HCT116 (cell line): ENCODE results near the gene NEURL1B. TPM values are rescaled to one million over a fixed set of nuclear protein-coding genes. Genes with fewer than 3 reads are reported as not detected.

Experiments used
- ATAC-seq: fragments of 200-7000 bp; cut with Tn5 transposase; 2 replicates; pipeline ENCODE4 v1.9.1; 2020; ENCODE audit warnings: mild to moderate bottlenecking, moderate library complexity
- BruUV-seq: library from RNA; stranded (reverse); fragments of 400-500 nt; replicated peaks from 2 replicates; lab custom pipeline; 2021; lab: Mats Ljungman, UMichigan
- CTCF ChIA-PET: fragments of 300-600 bp; sonication (Branson Sonifier 250); formaldehyde crosslinking; loops from one replicate; lab custom pipeline; 2021; ENCODE audit warnings: antibody characterized with exemption; lab: Charles Lee
- POLR2A ChIA-PET: fragments of 300-600, 350-600 bp; sonication (Branson Sonifier 250); formaldehyde crosslinking; loops from one replicate; lab custom pipeline; 2021; ENCODE audit warnings: antibody characterized with exemption; lab: Charles Lee
- RAD21 ChIA-PET, 2 experiments: fragments of 300-600 bp; sonication (Branson Sonifier 250); formaldehyde crosslinking; loops; one replicate each; lab custom pipeline; 2023; ENCODE audit warnings: low total read pairs in 2 of 2; ENCODE audit not compliant: uncharacterized antibody in 2 of 2, unreplicated experiment in 2 of 2, low non-redundant PET in 1 of 2; lab: Charles Lee
- DNase-seq: peaks from one replicate; pipeline ENCODE4 v3.0.0-alpha.2; 2010; ENCODE audit warnings: low read depth, low spot score
- H2AFZ ChIP-seq: fragments of 200-600 bp; shearing (Covaris generic), sonication (generic); 2 replicates; pipeline ENCODE4 v1.6.1; 2017; ENCODE audit warnings: low read depth, mixed run types, mixed read lengths, antibody characterized with exemption, low read length; ENCODE audit not compliant: poor library complexity, severe bottlenecking
- H3K27ac ChIP-seq: 2 replicates; pipeline ENCODE4 v1.5.1; 2012; ENCODE audit warnings: low read depth, low read length
- H3K27me3 ChIP-seq: fragments of 200-600 bp; sonication (generic); 2 replicates; pipeline ENCODE4 v1.6.1; 2016; ENCODE audit warnings: mixed run types, low read length, mixed read lengths; ENCODE audit not compliant: insufficient read depth
- H3K36me3 ChIP-seq, 2 experiments: fragments of 200-500 bp in 1 of 2; fragments of 200-600 bp in 1 of 2; sonication (Bioruptor generic) in 1 of 2; sonication (generic) in 1 of 2; 2 replicates each; pipeline versions ENCODE4 v1.5.1 to v1.6.1; 2014 to 2016; ENCODE audit warnings: low read length in 2 of 2, inconsistent platforms in 1 of 2, mixed read lengths in 1 of 2, mixed run types in 1 of 2; ENCODE audit not compliant: insufficient read depth in 2 of 2, control insufficient read depth in 1 of 2
- H3K4me1 ChIP-seq, 2 experiments: fragments of 200-600 bp in 1 of 2; sonication (generic) in 1 of 2; 2 replicates each; pipeline versions ENCODE4 v1.5.1 to v1.6.1; 2012 to 2017; ENCODE audit warnings: low read length in 2 of 2, inconsistent platforms in 1 of 2, mild to moderate bottlenecking in 1 of 2, mixed read lengths in 1 of 2, mixed run types in 1 of 2, moderate library complexity in 1 of 2; ENCODE audit not compliant: insufficient read depth in 2 of 2, control insufficient read depth in 1 of 2
- H3K4me2 ChIP-seq: fragments of 200-600 bp; sonication (generic); 2 replicates; pipeline ENCODE4 v1.6.1; 2017; ENCODE audit warnings: mixed run types, low read length, mixed read lengths
- H3K4me3 ChIP-seq, 2 experiments: fragments of 200-600 bp in 1 of 2; sonication (generic) in 1 of 2; replicated peaks in 1 of 2; 2 replicates each; pipeline ENCODE4 v1.5.1; 2011 to 2016; ENCODE audit warnings: low read length in 2 of 2, control low read depth in 1 of 2, low read depth in 1 of 2, mild to moderate bottlenecking in 1 of 2, mixed read lengths in 1 of 2, mixed run types in 1 of 2
- H3K79me2 ChIP-seq: fragments of 200-600 bp; sonication (generic); 2 replicates; pipeline ENCODE4 v1.6.1; 2017; ENCODE audit warnings: mild to moderate bottlenecking, mixed run types, low read length, moderate library complexity, mixed read lengths; ENCODE audit not compliant: insufficient read depth
- H3K9ac ChIP-seq: fragments of 200-600 bp; sonication (generic); 2 replicates; pipeline ENCODE4 v1.6.1; 2016; ENCODE audit warnings: low read length, mixed read lengths
- H3K9me2 ChIP-seq: fragments of 200-600 bp; sonication (generic), shearing (Covaris generic); 2 replicates; pipeline ENCODE4 v1.6.1; 2017; ENCODE audit warnings: mixed run types, mild to moderate bottlenecking, moderate library complexity; ENCODE audit not compliant: insufficient read depth
- H3K9me3 ChIP-seq, 2 experiments: fragments of 200-500 bp in 1 of 2; fragments of 200-600 bp in 1 of 2; sonication (Bioruptor generic) in 1 of 2; sonication (generic) in 1 of 2; 2 replicates each; pipeline ENCODE4 v1.6.1; 2014 to 2017; ENCODE audit warnings: low read length in 2 of 2, mixed read lengths in 2 of 2, inconsistent platforms in 1 of 2, low read depth in 1 of 2, mild to moderate bottlenecking in 1 of 2, mixed run types in 1 of 2, moderate library complexity in 1 of 2; ENCODE audit not compliant: control insufficient read depth in 1 of 2, insufficient read depth in 1 of 2
- H4K20me1 ChIP-seq: fragments of 200-600 bp; sonication (generic), shearing (Covaris generic); 2 replicates; pipeline ENCODE4 v1.6.1; 2017; ENCODE audit warnings: mixed run types, mild to moderate bottlenecking, moderate library complexity; ENCODE audit not compliant: insufficient read depth
- CBX3 ChIP-seq: IDR thresholded peaks from 2 replicates; pipeline ENCODE4 v1.6.1; 2012; ENCODE audit warnings: low read depth
- CEBPB ChIP-seq: IDR thresholded peaks from 2 replicates; pipeline ENCODE4 v1.6.1; 2012; ENCODE audit warnings: low read depth
- EGR1 ChIP-seq: IDR thresholded peaks from 2 replicates; pipeline ENCODE4 v1.6.1; 2012; ENCODE audit warnings: low read depth
- ELF1 ChIP-seq: IDR thresholded peaks from 2 replicates; pipeline ENCODE4 v1.6.1; 2012; ENCODE audit warnings: low read depth, borderline replicate concordance
- EZH2 ChIP-seq: fragments of 200-600 bp; sonication (generic); IDR thresholded peaks from 2 replicates; pipeline ENCODE4 v1.6.1; 2017; ENCODE audit warnings: antibody characterized with exemption, mixed run types
- FOSL1 ChIP-seq: IDR thresholded peaks from 2 replicates; pipeline ENCODE4 v1.6.1; 2012; ENCODE audit warnings: low read depth
- JUND ChIP-seq: IDR thresholded peaks from 2 replicates; pipeline ENCODE4 v1.6.1; 2012
- MAX ChIP-seq: IDR thresholded peaks from 2 replicates; pipeline ENCODE4 v1.6.1; 2012
- POLR2AphosphoS5 ChIP-seq: IDR thresholded peaks from 2 replicates; pipeline ENCODE4 v1.6.1; 2011; ENCODE audit warnings: mild to moderate bottlenecking, low read depth, low read length, moderate library complexity
- SIN3A ChIP-seq: IDR thresholded peaks from 2 replicates; pipeline ENCODE4 v1.6.1; 2012; ENCODE audit warnings: low read depth
- YY1 ChIP-seq: IDR thresholded peaks from 2 replicates; pipeline ENCODE4 v1.6.1; 2011; ENCODE audit warnings: low read length, low read depth, moderate library complexity, mild to moderate bottlenecking; ENCODE audit not compliant: insufficient replicate concordance; ENCODE audit errors: extremely low read depth
- ZFX ChIP-seq: fragments of 450-650 bp; IDR thresholded peaks from 2 replicates; pipeline ENCODE4 v1.6.1; 2017
- intact Hi-C: fragments of 100-400 bp; cut with micrococcal nuclease; formaldehyde crosslinking; loops from 2 replicates; pipeline ENCODE4 v1.10.0; 2022
- total RNA-seq: library from RNA; stranded (reverse); gene quantifications from one replicate; pipeline ENCODE4 v1.2.1, GENCODE V29; 2021; ENCODE audit not compliant: unreplicated experiment
- TF ChIP-seq, protein P1 (sequence below), 3 experiments: fragments of 200-600 bp in 1 of 3; sonication (generic) in 1 of 3; IDR thresholded peaks in 2 of 3; conservative IDR thresholded peaks in 1 of 3; 2 replicates each; pipeline ENCODE4 v1.5.1; 2012 to 2017; ENCODE audit warnings: low read depth in 2 of 3, low read length in 2 of 3, antibody characterized with exemption in 1 of 3, borderline replicate concordance in 1 of 3, control low read depth in 1 of 3, mild to moderate bottlenecking in 1 of 3, mixed read lengths in 1 of 3, mixed run types in 1 of 3, moderate library complexity in 1 of 3; ENCODE audit not compliant: insufficient read depth in 1 of 3
- TF ChIP-seq, protein P2 (sequence below): IDR thresholded peaks from 2 replicates; pipeline ENCODE4 v1.6.1; 2011; ENCODE audit warnings: mild to moderate bottlenecking, low read length, moderate library complexity; ENCODE audit not compliant: insufficient replicate concordance; ENCODE audit errors: extremely low read depth

NEURL1B gene
- total RNA-seq, 1 experiment from 2014 or later, result 5.8 TPM

GRCh38 chr5:172736508-172737135 lies 95.6 kb downstream of the NEURL1B start:
- peaks cover 0 to 16% of the 10 kb centered on the region in 2 experiments; a peak in 2 of 4 replicates for H3K4me1 ChIP-seq
- CTCF ChIA-PET, result no interaction called here
- TF ChIP-seq POLR2AphosphoS5, result no peak
- TF ChIP-seq, protein P1, sequence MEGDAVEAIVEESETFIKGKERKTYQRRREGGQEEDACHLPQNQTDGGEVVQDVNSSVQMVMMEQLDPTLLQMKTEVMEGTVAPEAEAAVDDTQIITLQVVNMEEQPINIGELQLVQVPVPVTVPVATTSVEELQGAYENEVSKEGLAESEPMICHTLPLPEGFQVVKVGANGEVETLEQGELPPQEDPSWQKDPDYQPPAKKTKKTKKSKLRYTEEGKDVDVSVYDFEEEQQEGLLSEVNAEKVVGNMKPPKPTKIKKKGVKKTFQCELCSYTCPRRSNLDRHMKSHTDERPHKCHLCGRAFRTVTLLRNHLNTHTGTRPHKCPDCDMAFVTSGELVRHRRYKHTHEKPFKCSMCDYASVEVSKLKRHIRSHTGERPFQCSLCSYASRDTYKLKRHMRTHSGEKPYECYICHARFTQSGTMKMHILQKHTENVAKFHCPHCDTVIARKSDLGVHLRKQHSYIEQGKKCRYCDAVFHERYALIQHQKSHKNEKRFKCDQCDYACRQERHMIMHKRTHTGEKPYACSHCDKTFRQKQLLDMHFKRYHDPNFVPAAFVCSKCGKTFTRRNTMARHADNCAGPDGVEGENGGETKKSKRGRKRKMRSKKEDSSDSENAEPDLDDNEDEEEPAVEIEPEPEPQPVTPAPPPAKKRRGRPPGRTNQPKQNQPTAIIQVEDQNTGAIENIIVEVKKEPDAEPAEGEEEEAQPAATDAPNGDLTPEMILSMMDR (IDR thresholded peaks at IDR 0.05 in 2 of 3, conservative IDR thresholded peaks at IDR 0.05 in 1 of 3; ENCODE audit: borderline replicate concordance in 1 of 3, insufficient read depth in 1 of 3, low read depth in 2 of 3, low read length in 2 of 3), result 0 out of 6 replicates have a peak, but pooled peaks of 1 of the 3 experiments have one; percentile 7
- no peaks in the 10 kb centered on the region for H3K36me3 ChIP-seq
- intact Hi-C loops, result no loop called here
- H3K9me3 ChIP-seq, result no peaks in the 10 kb centered on the region
- no peak overlapping the region for H3K27ac ChIP-seq
- ATAC-seq (no peak), DNase-seq (no peak)
- BruUV-seq, result no TSS peak
- no peaks in the 10 kb centered on the region for H3K79me2 ChIP-seq
- H2AFZ ChIP-seq, result no peak overlapping the region
- no peaks in the 10 kb centered on the region for H4K20me1 ChIP-seq
- H3K4me3 ChIP-seq, result no peak overlapping the region
- no peak overlapping the region for H3K4me2 ChIP-seq
- H3K27me3 ChIP-seq, result no peaks in the 10 kb centered on the region
- POLR2A ChIA-PET, result no interaction called here
- no peak overlapping the region for H3K9ac ChIP-seq
- RAD21 ChIA-PET, result no interaction called here
- H3K9me2 ChIP-seq, result no peaks in the 10 kb centered on the region

- RAD21 ChIA-PET, result no interaction called here
- Histone ChIP-seq H3K9me3 (no peaks in the 10 kb centered on the region), H3K9ac (no peak overlapping the region), H4K20me1 (no peaks in the 10 kb centered on the region), H3K27me3 (no peaks in the 10 kb centered on the region), H2AFZ (no peak overlapping the region), H3K4me2 (no peak overlapping the region), H3K9me2 (no peaks in the 10 kb centered on the region), H3K4me3 (no peak overlapping the region), H3K27ac (no peak overlapping the region), H3K4me1 (peaks cover 0 to 8% of the 10 kb centered on the region in 2 experiments; a peak in 1 of 4 replicates), H3K79me2 (no peaks in the 10 kb centered on the region), H3K36me3 (no peaks in the 10 kb centered on the region)
- CTCF ChIA-PET, result no interaction called here
- intact Hi-C loops, result no loop called here
- no peak for ATAC-seq
- no peak for DNase-seq
- no TSS peak for BruUV-seq
- POLR2A ChIA-PET, result interaction anchor here (0.7 kb wide), 1 partner anchor 37 kb away, joined by 3 read pairs; no protein-coding TSS in a partner anchor
- no peak for TF ChIP-seq SIN3A
- no peak for TF ChIP-seq ZFX
- no peak for TF ChIP-seq JUND
- TF ChIP-seq CBX3, result no peak
- TF ChIP-seq FOSL1, result no peak
- no peak for TF ChIP-seq EZH2
- TF ChIP-seq, protein P2, sequence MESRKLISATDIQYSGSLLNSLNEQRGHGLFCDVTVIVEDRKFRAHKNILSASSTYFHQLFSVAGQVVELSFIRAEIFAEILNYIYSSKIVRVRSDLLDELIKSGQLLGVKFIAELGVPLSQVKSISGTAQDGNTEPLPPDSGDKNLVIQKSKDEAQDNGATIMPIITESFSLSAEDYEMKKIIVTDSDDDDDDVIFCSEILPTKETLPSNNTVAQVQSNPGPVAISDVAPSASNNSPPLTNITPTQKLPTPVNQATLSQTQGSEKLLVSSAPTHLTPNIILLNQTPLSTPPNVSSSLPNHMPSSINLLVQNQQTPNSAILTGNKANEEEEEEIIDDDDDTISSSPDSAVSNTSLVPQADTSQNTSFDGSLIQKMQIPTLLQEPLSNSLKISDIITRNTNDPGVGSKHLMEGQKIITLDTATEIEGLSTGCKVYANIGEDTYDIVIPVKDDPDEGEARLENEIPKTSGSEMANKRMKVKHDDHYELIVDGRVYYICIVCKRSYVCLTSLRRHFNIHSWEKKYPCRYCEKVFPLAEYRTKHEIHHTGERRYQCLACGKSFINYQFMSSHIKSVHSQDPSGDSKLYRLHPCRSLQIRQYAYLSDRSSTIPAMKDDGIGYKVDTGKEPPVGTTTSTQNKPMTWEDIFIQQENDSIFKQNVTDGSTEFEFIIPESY, result no peak
- TF ChIP-seq MAX, result no peak
- no peak for TF ChIP-seq ELF1
- TF ChIP-seq EGR1, result no peak
- no peak for TF ChIP-seq YY1
- no peak for TF ChIP-seq CEBPB
Observed at GRCh38 chr5:172739375-172739774, 98.3 kb downstream of the NEURL1B start.
